Measurements from ENCODE around the gene PHIP. TPM values are rescaled to one million over a fixed set of nuclear protein-coding genes. Genes with fewer than 3 reads are reported as not detected.

The PHIP gene
- total and polyA plus RNA-seq, 10 of the 15 experiments (the other 5 are each of a cell fraction or from before 2014, with no cell fraction given), result 8.5 to 34.6 (median 17.9) TPM

DNA sequence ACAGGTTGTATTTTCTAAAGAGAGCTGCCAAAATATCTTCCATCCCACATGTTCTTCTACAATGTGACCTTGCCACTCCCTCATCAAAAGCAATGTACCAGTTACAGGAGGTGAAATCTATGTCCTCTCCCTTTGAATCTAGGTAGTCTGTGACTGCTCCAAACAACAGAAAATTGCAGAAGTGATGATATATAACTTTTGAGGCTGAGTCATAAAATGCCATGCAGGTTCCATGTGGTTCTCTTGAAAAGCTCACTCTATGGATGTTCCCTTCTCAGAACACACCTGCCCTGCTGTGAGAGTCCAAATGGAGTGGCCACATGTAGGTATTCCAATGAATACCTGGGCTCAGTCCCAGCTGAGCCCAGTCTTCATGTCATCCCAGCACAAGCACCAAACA is 16.9 kb upstream of the PHIP start:
- ChIA-PET CTCF (no interaction called here), POLR2A (no interaction called here), SMC1A (ENCODE audit: uncharacterized antibody, unreplicated experiment) (no interaction called here), RAD21 (ENCODE audit: unreplicated experiment) (no interaction called here)
- H3K9ac ChIP-seq (ENCODE audit: control insufficient read depth, insufficient read depth, low read length), result no peak overlapping the region
- H3K79me2 ChIP-seq (ENCODE audit: control insufficient read depth, insufficient read depth, low read length), result no peaks in the 10 kb centered on the region
- no peaks in the 10 kb centered on the region for H3K4me1 ChIP-seq (ENCODE audit: control insufficient read depth, insufficient read depth, low read length)
- in situ Hi-C loops (cut with MboI), result no loop called here
- H3K27ac ChIP-seq (ENCODE audit: control insufficient read depth, insufficient read depth), result no peak overlapping the region
- H3K4me3 ChIP-seq, result no peak overlapping the region
- TF ChIP-seq, protein P1, sequence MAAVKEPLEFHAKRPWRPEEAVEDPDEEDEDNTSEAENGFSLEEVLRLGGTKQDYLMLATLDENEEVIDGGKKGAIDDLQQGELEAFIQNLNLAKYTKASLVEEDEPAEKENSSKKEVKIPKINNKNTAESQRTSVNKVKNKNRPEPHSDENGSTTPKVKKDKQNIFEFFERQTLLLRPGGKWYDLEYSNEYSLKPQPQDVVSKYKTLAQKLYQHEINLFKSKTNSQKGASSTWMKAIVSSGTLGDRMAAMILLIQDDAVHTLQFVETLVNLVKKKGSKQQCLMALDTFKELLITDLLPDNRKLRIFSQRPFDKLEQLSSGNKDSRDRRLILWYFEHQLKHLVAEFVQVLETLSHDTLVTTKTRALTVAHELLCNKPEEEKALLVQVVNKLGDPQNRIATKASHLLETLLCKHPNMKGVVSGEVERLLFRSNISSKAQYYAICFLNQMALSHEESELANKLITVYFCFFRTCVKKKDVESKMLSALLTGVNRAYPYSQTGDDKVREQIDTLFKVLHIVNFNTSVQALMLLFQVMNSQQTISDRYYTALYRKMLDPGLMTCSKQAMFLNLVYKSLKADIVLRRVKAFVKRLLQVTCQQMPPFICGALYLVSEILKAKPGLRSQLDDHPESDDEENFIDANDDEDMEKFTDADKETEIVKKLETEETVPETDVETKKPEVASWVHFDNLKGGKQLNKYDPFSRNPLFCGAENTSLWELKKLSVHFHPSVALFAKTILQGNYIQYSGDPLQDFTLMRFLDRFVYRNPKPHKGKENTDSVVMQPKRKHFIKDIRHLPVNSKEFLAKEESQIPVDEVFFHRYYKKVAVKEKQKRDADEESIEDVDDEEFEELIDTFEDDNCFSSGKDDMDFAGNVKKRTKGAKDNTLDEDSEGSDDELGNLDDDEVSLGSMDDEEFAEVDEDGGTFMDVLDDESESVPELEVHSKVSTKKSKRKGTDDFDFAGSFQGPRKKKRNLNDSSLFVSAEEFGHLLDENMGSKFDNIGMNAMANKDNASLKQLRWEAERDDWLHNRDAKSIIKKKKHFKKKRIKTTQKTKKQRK (IDR thresholded peaks at IDR 0.05; ENCODE audit: low read depth, low read length), result no peak
- TF ChIP-seq NFIC (IDR thresholded peaks at IDR 0.05; ENCODE audit: low read depth, low read length), result no peak
- TF ChIP-seq, protein P2, sequence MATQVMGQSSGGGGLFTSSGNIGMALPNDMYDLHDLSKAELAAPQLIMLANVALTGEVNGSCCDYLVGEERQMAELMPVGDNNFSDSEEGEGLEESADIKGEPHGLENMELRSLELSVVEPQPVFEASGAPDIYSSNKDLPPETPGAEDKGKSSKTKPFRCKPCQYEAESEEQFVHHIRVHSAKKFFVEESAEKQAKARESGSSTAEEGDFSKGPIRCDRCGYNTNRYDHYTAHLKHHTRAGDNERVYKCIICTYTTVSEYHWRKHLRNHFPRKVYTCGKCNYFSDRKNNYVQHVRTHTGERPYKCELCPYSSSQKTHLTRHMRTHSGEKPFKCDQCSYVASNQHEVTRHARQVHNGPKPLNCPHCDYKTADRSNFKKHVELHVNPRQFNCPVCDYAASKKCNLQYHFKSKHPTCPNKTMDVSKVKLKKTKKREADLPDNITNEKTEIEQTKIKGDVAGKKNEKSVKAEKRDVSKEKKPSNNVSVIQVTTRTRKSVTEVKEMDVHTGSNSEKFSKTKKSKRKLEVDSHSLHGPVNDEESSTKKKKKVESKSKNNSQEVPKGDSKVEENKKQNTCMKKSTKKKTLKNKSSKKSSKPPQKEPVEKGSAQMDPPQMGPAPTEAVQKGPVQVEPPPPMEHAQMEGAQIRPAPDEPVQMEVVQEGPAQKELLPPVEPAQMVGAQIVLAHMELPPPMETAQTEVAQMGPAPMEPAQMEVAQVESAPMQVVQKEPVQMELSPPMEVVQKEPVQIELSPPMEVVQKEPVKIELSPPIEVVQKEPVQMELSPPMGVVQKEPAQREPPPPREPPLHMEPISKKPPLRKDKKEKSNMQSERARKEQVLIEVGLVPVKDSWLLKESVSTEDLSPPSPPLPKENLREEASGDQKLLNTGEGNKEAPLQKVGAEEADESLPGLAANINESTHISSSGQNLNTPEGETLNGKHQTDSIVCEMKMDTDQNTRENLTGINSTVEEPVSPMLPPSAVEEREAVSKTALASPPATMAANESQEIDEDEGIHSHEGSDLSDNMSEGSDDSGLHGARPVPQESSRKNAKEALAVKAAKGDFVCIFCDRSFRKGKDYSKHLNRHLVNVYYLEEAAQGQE (IDR thresholded peaks at IDR 0.05; ENCODE audit: low read depth, low read length), result no peak
- TF ChIP-seq SPI1 (IDR thresholded peaks at IDR 0.05; ENCODE audit: borderline replicate concordance, insufficient read depth, low read depth, low read length), result peak; percentile 30; the same call in 1 of the 2 replicates
- H3K9me3 ChIP-seq (replicated peaks; ENCODE audit: control insufficient read depth, insufficient read depth, low read length), result no peaks in the 10 kb centered on the region
- no peak overlapping the region for H2AFZ ChIP-seq (ENCODE audit: control insufficient read depth, low read depth, low read length)
- H3K27me3 ChIP-seq (replicated peaks in 1 of 2; ENCODE audit: control insufficient read depth in 2 of 2, insufficient read depth in 2 of 2, low read length in 1 of 2), result no peaks in the 10 kb centered on the region
- no peak overlapping the region for H3K4me2 ChIP-seq (ENCODE audit: control insufficient read depth, insufficient read depth)
- no peak for DNase-seq (ENCODE audit: low read depth, low spot score)
- no TSS peak for BruUV-seq (replicated peaks)
- ATAC-seq, result no peak; the same call in 2 of the 3 replicates
- no peak for FAIRE-seq
- H4K20me1 ChIP-seq (ENCODE audit: control insufficient read depth, insufficient read depth), result no peaks in the 10 kb centered on the region
- intact Hi-C loops (cut with micrococcal nuclease; ENCODE audit: unreplicated experiment), result no loop called here
- no peaks in the 10 kb centered on the region for H3K36me3 ChIP-seq (ENCODE audit: control insufficient read depth in 2 of 2, insufficient read depth in 2 of 2, low read length in 1 of 2)

Data from GM12878 (cell line).